A673 (cell line): ENCODE results near the gene ZNF597. TPM values are rescaled to one million over a fixed set of nuclear protein-coding genes. Genes with fewer than 3 reads are reported as not detected.

ENCODE experiments used
- BruUV-seq: library from RNA; stranded (reverse); fragments of 400-500 nt; replicated peaks from 2 replicates; lab custom pipeline; 2021; lab: Mats Ljungman, UMichigan
- CTCF ChIA-PET: fragments of 300-600 bp; sonication (Branson Sonifier 250); formaldehyde crosslinking; loops from one replicate; lab custom pipeline; 2022; ENCODE audit warnings: antibody characterized with exemption; lab: Charles Lee
- POLR2A ChIA-PET: fragments of 300-600 bp; sonication (Branson Sonifier 250); formaldehyde crosslinking; loops from one replicate; lab custom pipeline; 2022; ENCODE audit warnings: antibody characterized with exemption; ENCODE audit not compliant: low non-redundant PET; lab: Charles Lee
- DNase-seq: peaks from one replicate; pipeline ENCODE4 v3.0.0-alpha.2; 2015; ENCODE audit warnings: low spot score
- H3K27ac ChIP-seq: fragments of 200-600 bp; sonication (generic); 2 replicates; pipeline ENCODE4 v1.5.1; 2016; ENCODE audit warnings: mixed run types, low read depth, mild to moderate bottlenecking, mixed read lengths, antibody characterized with exemption, low read length; ENCODE audit not compliant: poor library complexity, severe bottlenecking
- H3K27me3 ChIP-seq: fragments of 200-600 bp; sonication (generic); replicated peaks from 2 replicates; pipeline ENCODE4 v1.6.1; 2017; ENCODE audit warnings: mixed run types, low read depth, mild to moderate bottlenecking, mixed read lengths, antibody characterized with exemption, low read length; ENCODE audit not compliant: insufficient read depth, poor library complexity
- H3K36me3 ChIP-seq: fragments of 200-600 bp; sonication (generic); 2 replicates; pipeline ENCODE4 v1.6.1; 2016; ENCODE audit warnings: mixed run types, mild to moderate bottlenecking, mixed read lengths, antibody characterized with exemption, low read length; ENCODE audit not compliant: insufficient read depth, poor library complexity, severe bottlenecking
- H3K4me1 ChIP-seq: fragments of 200-600 bp; sonication (generic); 2 replicates; pipeline ENCODE4 v1.6.1; 2017; ENCODE audit warnings: mixed run types, mild to moderate bottlenecking, mixed read lengths, antibody characterized with exemption, low read length; ENCODE audit not compliant: insufficient read depth, poor library complexity, severe bottlenecking
- H3K4me3 ChIP-seq: fragments of 200-600 bp; sonication (generic); 2 replicates; pipeline ENCODE4 v1.5.1; 2016; ENCODE audit warnings: low read depth, mixed run types, mild to moderate bottlenecking, mixed read lengths, low read length; ENCODE audit not compliant: poor library complexity, severe bottlenecking
- H3K9me3 ChIP-seq: fragments of 200-600 bp; sonication (generic); 2 replicates; pipeline ENCODE4 v1.6.1; 2016; ENCODE audit warnings: mixed run types, low read depth, mild to moderate bottlenecking, mixed read lengths, antibody characterized with exemption, low read length; ENCODE audit not compliant: poor library complexity, severe bottlenecking
- CTCF ChIP-seq: fragments of 300-800, 200-600 bp; sonication (generic); conservative IDR thresholded peaks from 2 replicates; pipeline ENCODE4 v1.5.1; 2017; ENCODE audit warnings: low read depth, mild to moderate bottlenecking, antibody characterized with exemption, low read length, moderate library complexity, mixed read lengths
- EZH2 ChIP-seq: fragments of 200-600 bp; sonication (generic); IDR thresholded peaks from 2 replicates; pipeline ENCODE4 v1.6.1; 2017; ENCODE audit warnings: borderline replicate concordance, low read depth, mild to moderate bottlenecking, mixed read lengths, antibody characterized with exemption, low read length; ENCODE audit not compliant: poor library complexity, severe bottlenecking
- intact Hi-C: fragments of 100-400 bp; cut with micrococcal nuclease; formaldehyde crosslinking; loops from one replicate; pipeline ENCODE4 v1.10.0; 2022; ENCODE audit not compliant: unreplicated experiment
- total RNA-seq: library from RNA; stranded (reverse); gene quantifications from 2 replicates; pipeline ENCODE4 v1.2.3, GENCODE V29; 2021

ZNF597 gene
- total RNA-seq, 1 experiment from 2014 or later: 2.8 TPM

- H3K4me1 ChIP-seq: no peaks in the 10 kb centered on the region
- TF ChIP-seq EZH2: no peak
- no peak for TF ChIP-seq CTCF
- ChIA-PET CTCF (no interaction called here), POLR2A (no interaction called here)
- no peak overlapping the region for H3K4me3 ChIP-seq
- no TSS peak for BruUV-seq
- no peaks in the 10 kb centered on the region for H3K9me3 ChIP-seq
- intact Hi-C loops: no loop called here
- no peaks in the 10 kb centered on the region for H3K27me3 ChIP-seq
- DNase-seq: no peak
- no peaks in the 10 kb centered on the region for H3K36me3 ChIP-seq
- H3K27ac ChIP-seq: no peak overlapping the region
Measured at GRCh38 chr16:3472878-3473595, 29.7 kb upstream of the ZNF597 start.

GRCh38 chr16:3471518-3472176 lies 28.3 kb upstream of the ZNF597 start:
- H3K4me1 ChIP-seq: no peaks in the 10 kb centered on the region
- TF ChIP-seq EZH2 (no peak), CTCF (no peak)
- no peaks in the 10 kb centered on the region for H3K27me3 ChIP-seq
- no peaks in the 10 kb centered on the region for H3K36me3 ChIP-seq
- intact Hi-C loops: no loop called here
- no TSS peak for BruUV-seq
- DNase-seq: no peak
- H3K9me3 ChIP-seq: no peaks in the 10 kb centered on the region
- CTCF ChIA-PET: no interaction called here
- POLR2A ChIA-PET: no interaction called here
- no peak overlapping the region for H3K4me3 ChIP-seq
- H3K27ac ChIP-seq: no peak overlapping the region

- H3K27ac ChIP-seq: no peak overlapping the region
- no peaks in the 10 kb centered on the region for H3K36me3 ChIP-seq
- ChIA-PET POLR2A (no interaction called here), CTCF (no interaction called here)
- TF ChIP-seq CTCF: no peak
- no peak for TF ChIP-seq EZH2
- BruUV-seq: no TSS peak
- no peaks in the 10 kb centered on the region for H3K27me3 ChIP-seq
- no peaks in the 10 kb centered on the region for H3K4me1 ChIP-seq
- no peaks in the 10 kb centered on the region for H3K9me3 ChIP-seq
- H3K4me3 ChIP-seq: no peak overlapping the region
- intact Hi-C loops: no loop called here
- DNase-seq: no peak
Measured at GRCh38 chr16:3470723-3471122, 27.4 kb upstream of the ZNF597 start.
